Measurements from ENCODE around the gene OSBPL3.
A peak's percentile ranks its signal among the peaks of the same experiment; 100 is the strongest.

The OSBPL3 gene

DNA sequence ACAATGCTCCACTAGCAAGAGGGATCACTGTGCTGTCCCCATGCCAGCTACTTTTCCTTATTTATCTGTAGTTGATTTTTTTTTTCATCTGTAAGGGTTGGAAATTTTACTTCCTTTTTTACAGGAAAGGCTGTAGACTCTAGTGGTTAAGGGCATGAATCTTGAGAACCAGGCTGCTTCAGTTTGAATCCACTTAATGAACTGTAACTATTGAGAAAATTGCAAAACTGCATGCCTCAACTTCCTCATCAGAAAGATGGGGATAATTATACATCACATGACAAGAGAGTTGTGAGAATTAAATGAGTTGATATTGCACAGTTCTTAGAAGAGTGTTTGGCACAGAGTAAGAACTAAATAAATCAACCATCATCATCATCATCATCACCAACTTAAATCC is 116.4 kb downstream of the OSBPL3 start:
- DNase-seq (ENCODE audit: low spot score in 2 of 2) = no peak
- Mint-ChIP-seq H3K36me3 (peaks cover 94% of the 10 kb centered on the region), H3K4me3 (no peak overlapping the region), H3K27ac (no peak overlapping the region), H3K4me1 (peaks cover 34% of the 10 kb centered on the region), H3K9me3 (no peaks in the 10 kb centered on the region)
- ATAC-seq = no peak

DNA sequence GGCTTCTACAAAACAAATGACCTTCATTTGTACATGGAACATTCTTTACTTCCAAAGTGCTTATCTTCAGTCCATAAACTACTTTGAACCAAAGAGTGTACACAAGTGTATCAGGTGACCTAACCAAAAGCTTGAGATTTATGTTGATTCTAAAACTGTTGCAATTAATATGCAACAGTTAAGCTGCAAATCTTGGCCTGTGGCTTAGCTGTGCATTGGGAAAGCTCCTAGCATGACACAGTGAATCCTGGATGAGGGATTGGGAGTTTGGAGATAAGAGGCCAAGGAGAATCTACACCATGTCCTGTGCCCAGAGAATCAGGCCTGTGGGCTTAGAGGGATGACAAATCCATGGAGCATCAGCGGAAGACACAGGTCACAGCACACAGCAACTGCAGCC is 117.5 kb downstream of the OSBPL3 start:
- Mint-ChIP-seq H3K4me3 (no peak overlapping the region), H3K27ac (no peak overlapping the region), H3K9me3 (no peaks in the 10 kb centered on the region), H3K36me3 (peaks cover 87% of the 10 kb centered on the region), H3K4me1 (peaks cover 37% of the 10 kb centered on the region)
- ATAC-seq (no peak), DNase-seq (ENCODE audit: low spot score in 2 of 2) (no peak)

DNA sequence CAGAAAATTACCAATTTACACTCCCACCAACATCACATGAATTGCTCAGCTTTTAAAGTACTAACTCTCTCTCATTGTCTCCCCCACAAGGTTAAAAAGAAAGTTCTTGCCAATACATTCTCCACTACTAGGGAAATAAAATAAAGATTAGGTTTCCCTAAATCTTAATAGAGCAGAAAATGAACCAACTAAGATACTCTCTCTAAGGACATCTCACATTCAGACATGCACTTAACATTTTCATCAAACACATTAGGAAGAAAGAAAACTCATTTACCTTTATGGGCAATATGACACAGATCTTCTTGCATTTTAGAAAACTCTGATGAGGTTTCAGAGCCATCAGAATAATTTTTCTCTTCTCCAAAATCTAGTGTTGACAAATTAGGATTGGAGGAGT is 118.6 kb downstream of the OSBPL3 start:
- Mint-ChIP-seq H3K4me1 (peaks cover 29% of the 10 kb centered on the region), H3K4me3 (no peak overlapping the region), H3K36me3 (peaks cover 83% of the 10 kb centered on the region), H3K27ac (no peak overlapping the region), H3K9me3 (no peaks in the 10 kb centered on the region)
- no peak for DNase-seq (ENCODE audit: low spot score in 2 of 2)
- ATAC-seq = no peak

DNA sequence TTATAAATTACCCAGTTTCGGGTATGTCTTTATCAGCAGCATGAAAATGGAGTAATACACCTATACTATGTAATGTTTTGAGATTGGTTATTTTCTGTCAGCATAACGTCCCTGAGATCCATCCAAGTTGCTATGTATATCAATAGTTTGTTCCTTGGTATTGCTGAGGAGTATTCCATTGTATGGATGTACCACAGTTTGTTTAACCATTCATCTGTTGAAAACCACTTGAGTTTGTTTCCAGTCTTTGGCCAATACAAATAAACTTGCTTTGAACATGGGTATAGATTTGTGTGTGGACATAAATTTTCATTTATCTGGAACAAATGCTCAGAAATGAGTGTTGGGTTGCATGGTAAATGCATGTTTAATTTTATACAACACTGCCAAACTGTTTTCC is 119.4 kb downstream of the OSBPL3 start:
- H3K9me3 Mint-ChIP-seq = no peaks in the 10 kb centered on the region
- no peak for DNase-seq (ENCODE audit: low spot score in 2 of 2)
- H3K36me3 Mint-ChIP-seq = peaks cover 81% of the 10 kb centered on the region
- H3K4me1 Mint-ChIP-seq = peaks cover 29% of the 10 kb centered on the region
- no peak for ATAC-seq
- H3K4me3 Mint-ChIP-seq = no peak overlapping the region
- H3K27ac Mint-ChIP-seq = no peak overlapping the region

DNA sequence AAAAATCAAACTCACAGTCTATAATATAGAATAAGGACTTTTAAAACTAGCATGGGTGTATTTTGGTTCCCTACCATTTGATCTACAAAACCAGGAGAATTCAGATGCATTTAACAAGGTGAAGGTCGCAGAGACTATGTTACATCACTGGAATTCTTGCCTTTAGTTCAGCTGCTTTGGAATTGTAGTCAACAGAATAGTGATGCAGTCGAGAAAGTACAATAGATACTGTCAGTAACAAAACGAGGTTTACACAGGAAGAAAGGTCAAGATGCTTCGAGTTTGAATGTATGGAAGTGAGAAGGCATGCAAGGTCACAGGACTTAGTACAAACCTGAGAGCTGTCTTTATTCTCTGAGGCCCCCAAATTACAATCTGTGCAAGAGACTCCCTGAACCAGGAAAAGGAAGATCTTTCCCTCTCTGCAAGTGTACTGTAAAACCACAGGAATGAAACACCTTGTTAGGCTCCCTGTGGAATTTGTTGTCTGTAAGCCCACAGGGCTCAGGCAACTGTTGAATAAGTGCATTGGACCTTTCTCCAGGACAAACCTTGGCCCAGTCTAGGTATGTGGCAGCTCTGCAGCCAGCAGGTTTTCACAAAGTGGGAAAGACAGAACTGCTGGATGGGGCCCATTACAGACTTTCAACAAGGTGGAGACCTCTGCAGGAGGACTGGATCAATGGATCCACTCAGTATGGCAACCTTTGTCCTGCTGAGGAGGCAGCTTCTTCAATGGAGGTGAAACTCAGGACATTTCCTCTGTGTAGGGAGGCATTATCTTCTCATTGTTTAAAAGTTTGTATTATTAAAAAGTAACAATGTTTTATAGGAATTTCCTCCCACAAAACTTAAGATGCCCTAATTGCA is 121.6 kb downstream of the OSBPL3 start:
- Mint-ChIP-seq H3K27ac (no peak overlapping the region), H3K9me3 (no peaks in the 10 kb centered on the region), H3K36me3 (peaks cover 72% of the 10 kb centered on the region), H3K4me3 (no peak overlapping the region), H3K4me1 (peaks cover 28% of the 10 kb centered on the region)
- no peak for ATAC-seq
- DNase-seq (ENCODE audit: low spot score in 2 of 2) = no peak

DNA sequence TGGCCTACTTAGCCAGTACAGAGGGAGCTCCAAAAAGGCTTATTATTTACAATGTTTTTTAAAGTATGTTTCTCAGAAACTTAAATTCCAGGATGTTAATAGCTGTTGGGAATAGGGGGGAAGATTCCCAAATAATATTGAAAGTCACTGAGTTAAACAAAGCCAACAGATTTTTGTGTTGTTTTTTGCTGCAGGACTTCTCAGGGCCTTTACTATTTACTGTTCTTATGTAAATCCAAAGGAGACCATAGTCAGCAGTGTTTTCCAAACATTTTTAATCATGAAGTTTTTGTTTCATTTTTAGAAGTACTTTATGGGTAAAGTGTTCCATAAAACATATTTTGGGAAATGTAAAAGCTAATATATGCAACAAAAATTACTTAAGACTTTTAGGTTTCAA is 122.4 kb downstream of the OSBPL3 start:
- no peak overlapping the region for H3K27ac Mint-ChIP-seq
- H3K4me1 Mint-ChIP-seq = peaks cover 28% of the 10 kb centered on the region
- no peak overlapping the region for H3K4me3 Mint-ChIP-seq
- DNase-seq (ENCODE audit: low spot score in 2 of 2) (no peak), ATAC-seq (no peak)
- peaks cover 71% of the 10 kb centered on the region for H3K36me3 Mint-ChIP-seq
- H3K9me3 Mint-ChIP-seq = no peaks in the 10 kb centered on the region

DNA sequence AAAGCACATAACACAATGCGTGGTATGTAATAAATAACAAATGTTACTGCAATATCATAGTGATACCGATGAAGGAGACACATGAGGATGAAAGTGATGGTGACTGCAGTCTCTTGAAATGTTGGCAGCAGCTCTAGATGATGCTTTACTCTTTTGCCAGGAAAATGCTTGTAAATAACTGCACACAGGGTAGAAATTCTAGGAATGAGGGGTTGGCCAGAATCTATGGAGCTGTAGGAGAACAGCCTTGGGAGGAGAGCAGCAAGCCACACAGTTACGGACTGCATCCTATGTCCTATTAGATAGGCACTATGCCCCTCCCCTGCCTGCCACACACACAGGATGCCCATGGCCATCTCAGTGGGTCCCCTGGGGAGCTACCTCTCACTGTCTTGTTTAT is 125.1 kb downstream of the OSBPL3 start:
- no peak overlapping the region for H3K4me3 Mint-ChIP-seq
- ATAC-seq = no peak
- H3K4me1 Mint-ChIP-seq = peaks cover 34% of the 10 kb centered on the region
- peak overlapping the region; percentile 80 for H3K27ac Mint-ChIP-seq
- H3K9me3 Mint-ChIP-seq = no peaks in the 10 kb centered on the region
- DNase-seq (ENCODE audit: low spot score in 2 of 2) = no peak
- peaks cover 71% of the 10 kb centered on the region for H3K36me3 Mint-ChIP-seq

DNA sequence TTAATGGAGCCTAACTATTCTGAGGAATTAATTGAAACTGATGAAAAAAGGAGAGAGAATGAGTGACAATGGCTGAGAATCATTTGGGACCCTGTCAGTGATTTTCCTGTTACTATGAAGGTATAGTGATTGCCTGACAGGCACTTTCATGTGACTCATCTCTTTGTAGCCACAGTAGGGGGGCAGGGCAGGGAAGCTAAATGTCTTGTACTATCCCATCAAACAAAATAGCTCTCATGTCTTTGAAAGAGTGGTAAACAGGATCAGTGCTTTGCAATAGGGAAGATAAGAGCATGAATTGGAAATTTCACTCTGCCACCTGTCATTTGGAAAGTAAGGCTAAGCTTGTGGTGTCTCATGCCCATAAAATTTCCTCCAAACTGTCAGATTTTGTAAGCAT is 128.2 kb downstream of the OSBPL3 start:
- Mint-ChIP-seq H3K27ac (peak overlapping the region; percentile 85), H3K36me3 (peaks cover 86% of the 10 kb centered on the region), H3K9me3 (no peaks in the 10 kb centered on the region), H3K4me1 (peaks cover 32% of the 10 kb centered on the region), H3K4me3 (no peak overlapping the region)
- ATAC-seq (peak; percentile 87), DNase-seq (ENCODE audit: low spot score in 2 of 2) (no peak)

DNA sequence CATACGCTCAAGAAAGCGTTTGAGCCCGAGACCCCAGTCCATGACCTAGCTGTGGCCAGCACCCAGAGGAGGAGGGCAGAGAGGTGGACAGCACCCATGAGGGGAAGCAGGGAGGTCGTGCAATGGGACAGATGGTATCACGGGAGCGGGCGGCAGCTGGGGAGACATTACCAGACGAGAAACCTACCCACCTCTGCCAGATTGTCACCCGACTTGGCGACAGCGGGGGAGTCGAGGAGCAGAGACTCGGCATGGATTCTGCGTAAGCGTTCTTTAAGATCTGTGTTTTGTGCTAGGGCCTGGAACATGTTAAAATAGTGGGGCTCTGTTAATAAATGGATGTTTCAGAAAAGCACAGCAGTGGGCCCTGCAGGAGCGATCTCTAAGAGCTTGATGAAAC is 131.1 kb downstream of the OSBPL3 start:
- Mint-ChIP-seq H3K4me3 (no peak overlapping the region), H3K36me3 (peaks cover 94% of the 10 kb centered on the region), H3K9me3 (no peaks in the 10 kb centered on the region), H3K4me1 (peaks cover 17% of the 10 kb centered on the region), H3K27ac (peak overlapping the region; percentile 59)
- ATAC-seq = no peak
- no peak for DNase-seq (ENCODE audit: low spot score in 2 of 2)

DNA sequence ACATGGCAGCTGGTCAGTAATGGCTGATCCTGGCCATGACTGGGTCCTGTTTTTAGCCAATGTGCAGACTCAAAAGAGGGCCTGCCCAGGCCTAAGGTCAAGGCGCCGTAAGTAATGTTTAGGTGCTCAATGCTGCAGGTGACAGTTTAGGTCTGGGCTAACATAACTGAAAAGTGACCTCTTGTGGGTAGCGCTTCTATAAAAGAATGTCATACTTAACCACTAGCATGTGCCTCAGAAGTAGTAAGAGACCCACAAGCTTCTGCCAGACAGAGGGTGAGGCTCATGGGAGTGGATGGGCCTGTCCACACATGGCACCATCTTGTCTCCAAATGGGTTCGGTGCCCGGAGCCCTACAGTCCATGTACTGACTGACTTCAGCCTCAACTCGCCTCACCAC is 132.2 kb downstream of the OSBPL3 start:
- no peak overlapping the region for H3K4me3 Mint-ChIP-seq
- H3K4me1 Mint-ChIP-seq = peaks cover 22% of the 10 kb centered on the region
- H3K27ac Mint-ChIP-seq = no peak overlapping the region
- H3K9me3 Mint-ChIP-seq = no peaks in the 10 kb centered on the region
- DNase-seq (ENCODE audit: low spot score in 2 of 2) (no peak), ATAC-seq (no peak)
- H3K36me3 Mint-ChIP-seq = peaks cover 94% of the 10 kb centered on the region

DNA sequence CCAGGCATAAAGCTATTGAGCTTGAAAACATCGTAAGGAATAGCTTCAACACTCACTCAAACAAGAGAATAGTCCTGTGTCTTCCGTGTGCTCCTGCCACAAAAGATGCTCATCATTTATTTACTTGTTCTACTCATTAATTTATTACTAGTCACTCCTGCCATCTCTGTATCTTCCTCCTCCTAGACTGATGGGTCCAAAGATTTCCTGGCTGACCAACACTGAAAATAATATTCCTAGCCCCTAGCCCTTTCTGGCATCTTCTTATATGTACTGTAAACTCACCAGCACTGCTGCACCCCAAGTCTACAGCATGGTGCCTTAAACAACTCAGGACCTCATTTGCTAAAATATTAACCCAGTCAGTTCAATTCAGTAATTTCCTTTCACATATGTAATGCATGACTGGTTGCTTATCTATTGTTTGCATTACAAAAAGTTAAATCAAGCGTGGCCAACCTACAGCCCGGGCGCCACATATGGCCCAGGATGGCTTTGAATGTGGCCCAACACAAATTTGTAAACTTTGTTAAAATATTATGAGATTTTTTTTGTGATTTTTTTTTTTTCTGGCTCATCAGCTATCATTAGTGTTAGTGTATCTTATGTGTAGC is 136.1 kb downstream of the OSBPL3 start:
- Mint-ChIP-seq H3K36me3 (peaks cover 94% of the 10 kb centered on the region), H3K4me1 (peaks cover 13% of the 10 kb centered on the region), H3K27ac (no peak overlapping the region), H3K4me3 (no peak overlapping the region), H3K9me3 (no peaks in the 10 kb centered on the region)
- DNase-seq (ENCODE audit: low spot score in 2 of 2) (no peak), ATAC-seq (no peak)

DNA sequence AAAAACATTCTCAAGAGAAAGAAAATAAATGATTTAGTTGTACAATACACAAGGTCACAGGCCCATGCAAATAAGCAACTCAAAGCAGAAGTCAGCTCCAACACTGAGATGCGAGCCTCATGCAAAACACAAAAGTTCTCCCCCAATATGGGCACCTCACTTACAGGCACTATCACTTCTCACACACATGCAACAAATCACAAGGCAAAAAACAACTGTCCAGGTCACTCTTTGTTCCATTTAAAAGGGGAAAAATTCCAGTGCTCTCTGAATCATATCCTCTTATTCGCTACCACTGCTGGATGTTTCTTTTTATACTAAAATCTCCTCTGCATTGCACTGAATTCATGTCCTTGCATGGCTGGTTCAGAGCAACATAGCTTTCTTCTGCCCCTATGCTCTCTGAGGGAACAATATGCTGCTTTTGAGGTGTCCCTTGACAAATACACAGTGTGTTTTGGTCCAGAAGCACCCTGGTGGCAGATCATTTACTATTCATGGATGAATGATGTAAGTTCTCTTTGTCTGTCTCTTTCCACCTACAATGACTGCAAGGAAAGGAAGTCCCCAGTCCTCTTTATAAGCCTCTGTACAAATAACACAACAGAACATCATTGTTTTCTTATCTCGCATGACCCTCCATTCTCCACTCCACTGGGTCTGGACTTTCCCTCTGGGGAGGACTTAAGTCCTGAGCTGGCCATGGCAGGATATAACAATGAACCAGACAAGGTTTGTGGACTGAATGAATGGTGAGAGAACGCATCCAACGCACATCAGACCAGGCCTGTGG is 137.3 kb downstream of the OSBPL3 start:
- H3K27ac Mint-ChIP-seq = peak overlapping the region; percentile 60
- no peak for DNase-seq (ENCODE audit: low spot score in 2 of 2)
- no peak overlapping the region for H3K4me3 Mint-ChIP-seq
- peaks cover 12% of the 10 kb centered on the region for H3K4me1 Mint-ChIP-seq
- no peak for ATAC-seq
- no peaks in the 10 kb centered on the region for H3K9me3 Mint-ChIP-seq
- H3K36me3 Mint-ChIP-seq = peaks cover 92% of the 10 kb centered on the region

DNA sequence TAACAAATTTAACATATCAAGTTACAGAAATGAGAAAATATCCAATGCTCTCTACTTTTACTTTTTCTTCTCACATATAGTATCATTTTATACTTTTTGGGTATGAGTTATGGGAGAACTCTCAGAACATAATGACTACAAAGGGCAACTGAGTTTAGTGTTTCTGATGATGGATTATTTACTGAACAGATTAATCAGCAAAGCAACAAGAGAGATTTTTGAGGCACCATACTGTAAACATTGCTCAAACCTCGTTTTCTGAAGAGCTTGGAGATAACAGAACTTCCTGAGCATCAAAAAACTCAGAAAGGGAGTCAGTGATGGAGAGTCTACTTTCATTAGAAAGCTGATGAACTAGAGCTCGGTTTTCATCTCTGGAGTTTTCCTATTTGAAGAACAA is 137.9 kb downstream of the OSBPL3 start:
- DNase-seq (ENCODE audit: low spot score in 2 of 2) = no peak
- Mint-ChIP-seq H3K36me3 (peaks cover 90% of the 10 kb centered on the region), H3K27ac (peak overlapping the region; percentile 60), H3K4me3 (no peak overlapping the region), H3K4me1 (peaks cover 16% of the 10 kb centered on the region), H3K9me3 (no peaks in the 10 kb centered on the region)
- ATAC-seq = peak; percentile 52

DNA sequence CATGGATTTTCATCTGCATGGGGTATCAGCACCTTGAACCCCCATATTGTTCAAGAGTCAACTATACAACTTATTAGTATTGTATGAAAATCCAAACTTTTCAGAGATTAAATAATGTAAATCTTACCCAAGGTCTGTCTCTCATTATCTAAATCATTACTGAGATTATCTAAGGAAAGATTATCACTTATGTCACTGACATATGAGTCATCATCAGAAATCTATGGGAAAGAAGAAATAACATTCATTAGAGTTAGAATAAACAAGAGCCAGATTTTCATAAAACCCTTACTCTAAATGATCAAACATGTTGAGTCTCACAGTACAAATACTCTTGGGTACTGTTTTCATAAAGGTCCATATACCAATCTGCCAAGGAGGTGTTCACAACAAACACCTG is 139.4 kb downstream of the OSBPL3 start:
- Mint-ChIP-seq H3K9me3 (no peaks in the 10 kb centered on the region), H3K4me3 (no peak overlapping the region), H3K27ac (no peak overlapping the region), H3K36me3 (peaks cover 85% of the 10 kb centered on the region), H3K4me1 (peaks cover 26% of the 10 kb centered on the region)
- ATAC-seq = no peak
- no peak for DNase-seq (ENCODE audit: low spot score in 2 of 2)

DNA sequence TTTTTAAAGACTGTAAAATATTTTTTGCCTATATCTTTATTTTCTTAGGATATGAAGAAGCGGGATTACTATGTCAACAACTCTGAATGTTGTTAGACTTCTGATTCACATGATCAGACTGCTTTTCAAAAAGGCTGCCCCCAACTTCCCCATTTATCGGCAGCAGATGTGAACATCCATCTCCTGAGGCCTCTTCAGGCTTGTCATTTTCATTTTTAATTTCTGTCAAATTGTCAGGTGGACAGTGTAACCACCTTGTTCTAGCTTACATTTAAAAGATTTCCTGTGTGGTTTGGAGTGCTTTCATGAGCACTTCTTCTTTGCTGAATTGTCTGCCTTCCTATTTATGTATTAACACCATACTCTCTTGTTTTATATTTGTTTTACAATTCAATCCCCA is 143.9 kb downstream of the OSBPL3 start:
- H3K9me3 Mint-ChIP-seq = no peaks in the 10 kb centered on the region
- peak overlapping the region; percentile 38 for H3K27ac Mint-ChIP-seq
- DNase-seq (ENCODE audit: low spot score in 2 of 2) = no peak
- H3K36me3 Mint-ChIP-seq = peaks cover 87% of the 10 kb centered on the region
- H3K4me3 Mint-ChIP-seq = no peak overlapping the region
- ATAC-seq = no peak
- H3K4me1 Mint-ChIP-seq = peaks cover 39% of the 10 kb centered on the region

Data from stimulated activated effector memory CD8-positive, alpha-beta T cell treated with anti-CD3 and anti-CD28 coated beads, Interleukin-12 subunit alpha, Interleukin-12 subunit beta, amount 100 ng/mL, for 72 hours (primary cell).